B cell (primary cell): ENCODE results near the gene PA2G4. TPM values are rescaled to one million over a fixed set of nuclear protein-coding genes. Genes with fewer than 3 reads are reported as not detected.
A peak's percentile ranks its signal among the peaks of the same experiment; 100 is the strongest.

Experiments
- ATAC-seq: fragments of 200-7000 bp; cut with Tn5 transposase; one replicate; pipeline ENCODE4 v1.10.0; 2021; ENCODE audit warnings: low read depth, mild to moderate bottlenecking, moderate number of reproducible peaks, moderate library complexity
- CTCF ChIA-PET: fragments of 350-600 bp; sonication (Branson Sonifier 250); formaldehyde crosslinking; loops from one replicate; lab custom pipeline; 2021; ENCODE audit warnings: antibody characterized with exemption, inconsistent platforms; lab: Charles Lee
- POLR2A ChIA-PET: fragments of 350-600 bp; sonication (Branson Sonifier 250); formaldehyde crosslinking; loops from one replicate; lab custom pipeline; 2021; ENCODE audit warnings: antibody characterized with exemption; lab: Charles Lee
- DNase-seq: peaks from one replicate; pipeline ENCODE4 v3.0.0; 2013
- H2AFZ ChIP-seq: 2 replicates; pipeline ENCODE4 v1.6.1; 2012; ENCODE audit warnings: mild to moderate bottlenecking, low read depth, low read length; ENCODE audit not compliant: insufficient read depth, poor library complexity, severe bottlenecking
- H3K27ac ChIP-seq, 2 donors: 1 replicate in 1 of 2; 2 replicates in 1 of 2; pipeline ENCODE4 v1.5.1; 2012 to 2013; ENCODE audit warnings: low read length in 2 of 2, mild to moderate bottlenecking in 2 of 2, moderate library complexity in 1 of 2
- H3K27me3 ChIP-seq, 4 experiments: fragments of 200-600 bp in 1 of 4; sonication (generic) in 1 of 4; replicated peaks in 1 of 4; 1 replicate in 2 of 4; 2 replicates in 2 of 4; pipeline versions ENCODE4 v1.6.1 to v1.7.0; 2013 to 2016; ENCODE audit warnings: low read length in 3 of 4, mild to moderate bottlenecking in 2 of 4, mixed read lengths in 1 of 4, moderate library complexity in 1 of 4; ENCODE audit not compliant: insufficient read depth in 4 of 4, control insufficient read depth in 3 of 4; ENCODE audit errors: control extremely low read depth in 1 of 4
- H3K36me3 ChIP-seq, 2 experiments: replicated peaks in 1 of 2; 1 replicate in 1 of 2; 2 replicates in 1 of 2; pipeline versions ENCODE4 v1.6.1 to v1.7.1; 2013; ENCODE audit warnings: low read length in 1 of 2; ENCODE audit not compliant: insufficient read depth in 2 of 2, control insufficient read depth in 1 of 2; ENCODE audit errors: control extremely low read depth in 1 of 2, extremely low read depth in 1 of 2
- H3K4me1 ChIP-seq, 2 donors: fragments of 200-600 bp in 1 of 2; sonication (generic) in 1 of 2; 1 replicate in 1 of 2; 2 replicates in 1 of 2; pipeline versions ENCODE4 v1.5.1 to v1.6.1; 2013 to 2017; ENCODE audit warnings: low read length in 2 of 2; ENCODE audit not compliant: control insufficient read depth in 2 of 2, insufficient read depth in 2 of 2
- H3K4me2 ChIP-seq: replicated peaks from 2 replicates; pipeline ENCODE3; 2012; ENCODE audit warnings: mild to moderate bottlenecking, low read depth, low read length; ENCODE audit not compliant: poor library complexity, severe bottlenecking
- H3K4me3 ChIP-seq, 5 experiments: fragments of 200-600 bp in 1 of 5; sonication (generic) in 1 of 5; 1 replicate in 3 of 5; 2 replicates in 2 of 5; pipeline versions ENCODE4 v1.5.1 to v1.7.0; 2011 to 2016; ENCODE audit warnings: low read length in 4 of 5, mild to moderate bottlenecking in 4 of 5, low read depth in 2 of 5, control low read depth in 1 of 5, moderate library complexity in 1 of 5; ENCODE audit not compliant: insufficient read depth in 1 of 5; ENCODE audit errors: control extremely low read depth in 1 of 5, extremely low read depth in 1 of 5
- H3K79me2 ChIP-seq: fragments of 200-600 bp; sonication (generic); one replicate; pipeline ENCODE4 v1.6.0; 2016; ENCODE audit warnings: low read length; ENCODE audit not compliant: control insufficient read depth, insufficient read depth
- H3K9ac ChIP-seq: fragments of 200-600 bp; sonication (generic); 2 replicates; pipeline ENCODE4 v1.6.1; 2017; ENCODE audit warnings: mild to moderate bottlenecking, low read length, moderate library complexity
- H3K9me3 ChIP-seq, 3 donors: one replicate each; pipeline versions ENCODE4 v1.6.1 to v1.7.1; 2013; ENCODE audit warnings: low read length in 2 of 3; ENCODE audit not compliant: control insufficient read depth in 2 of 3, insufficient read depth in 1 of 3; ENCODE audit errors: control extremely low read depth in 1 of 3
- H4K20me1 ChIP-seq: 2 replicates; pipeline ENCODE4 v1.6.0; 2012; ENCODE audit warnings: mild to moderate bottlenecking, low read length; ENCODE audit not compliant: insufficient read depth, control insufficient read depth, poor library complexity, severe bottlenecking
- H3K27ac Mint-ChIP-seq: one replicate; pipeline ENCODE4 v1.8.0; 2021; ENCODE audit warnings: mixed read lengths
- H3K27me3 Mint-ChIP-seq: one replicate; pipeline ENCODE4 v1.8.0; 2021; ENCODE audit warnings: mixed read lengths
- H3K4me1 Mint-ChIP-seq: one replicate; pipeline ENCODE4 v1.8.0; 2021; ENCODE audit warnings: mixed read lengths
- H3K4me3 Mint-ChIP-seq: one replicate; pipeline ENCODE4 v1.8.0; 2021; ENCODE audit warnings: mixed read lengths
- H3K9me3 Mint-ChIP-seq: one replicate; pipeline ENCODE4 v1.8.0; 2022; ENCODE audit warnings: mixed read lengths; ENCODE audit not compliant: insufficient read depth
- CTCF ChIP-seq: fragments of 200-600 bp; IDR thresholded peaks from one replicate; pipeline ENCODE4 v1.8.0; 2022; ENCODE audit warnings: antibody characterized with exemption, mild to moderate bottlenecking
- EZH2 ChIP-seq: IDR thresholded peaks from 2 replicates; pipeline ENCODE4 v1.6.1; 2012; ENCODE audit warnings: borderline replicate concordance, low read depth, mild to moderate bottlenecking, moderate library complexity, low read length; ENCODE audit not compliant: insufficient read depth, poor library complexity, severe bottlenecking
- WGBS: methylation state at CpG from one replicate; pipeline ENCODE4 v1.1.5; 2013; ENCODE audit warnings: missing lambda C conversion rate; ENCODE audit not compliant: insufficient coverage; 5-methylcytosine and 5-hydroxymethylcytosine counted together
- intact Hi-C: fragments of 100-400 bp; cut with micrococcal nuclease; formaldehyde crosslinking; loops from one replicate; pipeline ENCODE4 v1.10.0; 2022
- polyA plus RNA-seq: library from polyadenylated mRNA; depleted of rRNA; stranded (reverse); fragments of >200 nt; gene quantifications from 2 replicates; pipeline ENCODE4 v1.2.3, GENCODE V29; 2012
- total RNA-seq, 2 donors: library from RNA; stranded (reverse); fragments of 120-200 nt in 1 of 2; gene quantifications; 1 replicate in 1 of 2; 2 replicates in 1 of 2; pipeline versions ENCODE4 v1.2.3 to v1.2.4, GENCODE V29; 2013 to 2022

Gene PA2G4
- total and polyA plus RNA-seq, 2 donors (not counting 1 experiment from before 2014, with no cell fraction given) = 56.7 to 77.3 TPM

GRCh38 chr12:56128670-56129205, 24.4 kb downstream of the PA2G4 start:
- no peaks in the 10 kb centered on the region for H3K9me3 Mint-ChIP-seq
- Histone ChIP-seq H3K4me1 (peaks cover 46 to 54% of the 10 kb centered on the region in 2 donors), H3K4me2 (peak overlapping the region; percentile 96), H4K20me1 (peaks cover 30% of the 10 kb centered on the region), H3K9me3 (no peaks in the 10 kb centered on the region), H3K27me3 (no peaks in the 10 kb centered on the region), H2AFZ (peak overlapping the region; percentile 78), H3K27ac (peak overlapping the region; percentile 60 to 64), H3K79me2 (peaks cover 54% of the 10 kb centered on the region), H3K4me3 (peak overlapping the region; percentile 88 to 95 (median 92)), H3K9ac (peak overlapping the region; percentile 92), H3K36me3 (peaks cover 3 to 35% of the 10 kb centered on the region in 2 experiments)
- POLR2A ChIA-PET = interaction anchor here (0.6 to 5.7 kb wide), 10 partner anchors 11 to 384 kb away, joined by 3 to 49 read pairs (median 8); partner anchors contain the start of genes MYL6, MYL6B, PA2G4 and RNF41
- DNase-seq (no peak), ATAC-seq (no peak)
- H3K4me3 Mint-ChIP-seq = peak overlapping the region; percentile 100
- 1% methylated on average over 18 of the region's 20 CpGs for WGBS
- no peaks in the 10 kb centered on the region for H3K27me3 Mint-ChIP-seq
- TF ChIP-seq EZH2 = no peak
- no peak for TF ChIP-seq CTCF
- H3K27ac Mint-ChIP-seq = peak overlapping the region; percentile 98
- intact Hi-C loops = loop anchor here (1.0 to 5.0 kb wide), 2 partner anchors 131 to 232 kb away; partner anchors contain the start of genes STAT2 and SUOX
- CTCF ChIA-PET = interaction anchor here (0.5 to 13.8 kb wide), 13 partner anchors 9 to 166 kb away, joined by 3 to 247 read pairs (median 9); partner anchors contain the start of genes MYL6, MYL6B, RNF41 and RPL41
- H3K4me1 Mint-ChIP-seq = peaks cover 67% of the 10 kb centered on the region
